Astrocyte of the spinal cord (primary cell): ENCODE measurements around the gene SPRR5.

Experiments used
- DNase-seq: peaks from one replicate; pipeline ENCODE4 v3.0.0; 2011; ENCODE audit warnings: low read depth, low spot score
- H3K4me3 ChIP-seq: 2 replicates; pipeline ENCODE4 v1.5.1; 2011; ENCODE audit warnings: low read depth, mild to moderate bottlenecking, low read length, moderate library complexity
- CTCF ChIP-seq: IDR thresholded peaks from 2 replicates; pipeline ENCODE4 v1.5.1; 2012; ENCODE audit warnings: low read depth, mild to moderate bottlenecking, low read length, inconsistent platforms
- in situ Hi-C: cut with HindIII; loops from 2 replicates; pipeline ENCODE4 v1.10.0; 2017; ENCODE audit warnings: low sequenced_read_pairs

The SPRR5 gene

GRCh38 chr1:152962876-152963415 is 15.9 kb downstream of the SPRR5 start:
- no peak overlapping the region for H3K4me3 ChIP-seq
- in situ Hi-C loops: no loop called here
- no peak for DNase-seq
- no peak for TF ChIP-seq CTCF

- no peak for DNase-seq
- no peak overlapping the region for H3K4me3 ChIP-seq
- no peak for TF ChIP-seq CTCF
- in situ Hi-C loops: no loop called here
Measured at GRCh38 chr1:152964536-152964935, 17.5 kb downstream of the SPRR5 start.

GRCh38 chr1:152965853-152966252 is 18.8 kb downstream of the SPRR5 start:
- in situ Hi-C loops: no loop called here
- no peak for DNase-seq
- TF ChIP-seq CTCF: no peak

GRCh38 chr1:152967201-152967600 is 20.2 kb downstream of the SPRR5 start:
- no peak for DNase-seq
- no peak for TF ChIP-seq CTCF
- H3K4me3 ChIP-seq: no peak overlapping the region
- in situ Hi-C loops: no loop called here

More at GRCh38 chr1:152965853-152966252, 18.8 kb downstream of the SPRR5 start:
- H3K4me3 ChIP-seq: no peak overlapping the region

- no peak for DNase-seq
- H3K4me3 ChIP-seq: no peak overlapping the region
- TF ChIP-seq CTCF: no peak
- in situ Hi-C loops: no loop called here
Measured at GRCh38 chr1:152968248-152968647, 21.2 kb downstream of the SPRR5 start.

- in situ Hi-C loops: no loop called here
- no peak for TF ChIP-seq CTCF
- DNase-seq: no peak
- no peak overlapping the region for H3K4me3 ChIP-seq
Measured at GRCh38 chr1:152969036-152969435, 22.0 kb downstream of the SPRR5 start.

- no peak within 1 kb of the TSS for H3K4me3 ChIP-seq
- in situ Hi-C loops: no loop called here
- DNase-seq: no peak
- no peak for TF ChIP-seq CTCF
Measured at GRCh38 chr1:152970495-152970894, 23.5 kb downstream of the SPRR5 start, which contains the start of gene SPRR4. SPRR4 (plus strand) TSS chr1:152970648; CDS start chr1:152971891, 1,243 bp downstream.
